SU-DHL-6 (cell line): ENCODE measurements around the gene FBXO27.
"Not testable (repeated sequence)": the region's sequence is repeated elsewhere in the genome, so short reads cannot be mapped to it uniquely, and the experiment has no call there.

ENCODE experiments used
- H2AFZ ChIP-seq: fragments of 200-600 bp; sonication (generic); 2 replicates; pipeline ENCODE4 v1.6.1; 2014; ENCODE audit warnings: low read depth, mild to moderate bottlenecking, moderate library complexity, mixed read lengths, antibody characterized with exemption, low read length; ENCODE audit not compliant: severe bottlenecking
- H3F3A ChIP-seq: fragments of 200-600 bp; shearing (Covaris generic); 2 replicates; pipeline ENCODE4 v1.6.0; 2016; ENCODE audit warnings: antibody characterized with exemption, mild to moderate bottlenecking; ENCODE audit not compliant: insufficient read depth
- H3K27ac ChIP-seq: fragments of 200-600 bp; sonication (generic); 2 replicates; pipeline ENCODE4 v1.5.1; 2016; ENCODE audit warnings: low read depth, mild to moderate bottlenecking, low read length, moderate library complexity, mixed read lengths
- H3K27me3 ChIP-seq: fragments of 200-600 bp; sonication (generic), shearing (Covaris generic); 2 replicates; pipeline ENCODE4 v1.6.0; 2014; ENCODE audit warnings: mild to moderate bottlenecking, low read length
- H3K36me3 ChIP-seq: fragments of 200-600 bp; sonication (generic); 2 replicates; pipeline ENCODE4 v1.6.1; 2014; ENCODE audit warnings: mild to moderate bottlenecking, low read length, mixed read lengths
- H3K4me2 ChIP-seq: fragments of 300-600, 200-600 bp; shearing (Covaris generic), sonication (generic); 2 replicates; pipeline ENCODE4 v1.6.0; 2014; ENCODE audit warnings: low read length, low read depth, mild to moderate bottlenecking; ENCODE audit not compliant: poor library complexity, severe bottlenecking
- H3K4me3 ChIP-seq: fragments of 200-600 bp; sonication (generic); 2 replicates; pipeline ENCODE4 v1.5.1; 2014; ENCODE audit warnings: antibody characterized with exemption, low read length, mild to moderate bottlenecking, mixed read lengths; ENCODE audit not compliant: insufficient read depth, poor library complexity, severe bottlenecking
- H3K79me2 ChIP-seq: fragments of 200-600 bp; sonication (generic); 2 replicates; pipeline ENCODE4 v1.6.1; 2014; ENCODE audit warnings: mild to moderate bottlenecking, low read length, moderate library complexity; ENCODE audit not compliant: insufficient read depth
- H3K9ac ChIP-seq: fragments of 200-600 bp; sonication (generic); 2 replicates; pipeline ENCODE4 v1.7.0; 2014; ENCODE audit warnings: mild to moderate bottlenecking, low read length
- H3K9me2 ChIP-seq: fragments of 200-600 bp; sonication (generic); replicated peaks from 2 replicates; pipeline ENCODE4 v1.6.1; 2014; ENCODE audit warnings: low read length; ENCODE audit not compliant: insufficient read depth
- H3K9me3 ChIP-seq: fragments of 200-600 bp; sonication (generic); 2 replicates; pipeline ENCODE4 v1.6.1; 2014; ENCODE audit warnings: low read length, mixed read lengths; ENCODE audit not compliant: insufficient read depth
- H4K20me1 ChIP-seq: fragments of 200-600 bp; sonication (generic); 2 replicates; pipeline ENCODE4 v1.6.1; 2014; ENCODE audit warnings: low read depth, mild to moderate bottlenecking, antibody characterized with exemption, low read length, moderate library complexity, mixed read lengths
- CTCF ChIP-seq: fragments of 200-600 bp; sonication (generic); IDR thresholded peaks from one replicate; pipeline ENCODE4 v1.5.1; 2017; ENCODE audit warnings: antibody characterized with exemption, mild to moderate bottlenecking, low read length, moderate library complexity; ENCODE audit not compliant: insufficient read depth, poor library complexity, severe bottlenecking
- EZH2phosphoT487 ChIP-seq: fragments of 200-600 bp; sonication (generic), shearing (Covaris generic); conservative IDR thresholded peaks from 2 replicates; pipeline ENCODE4 v1.6.1; 2018; ENCODE audit warnings: mild to moderate bottlenecking, antibody characterized with exemption, low read length, moderate library complexity, mixed read lengths

FBXO27 gene

GRCh38 chr19:38993271-38993670, 39.1 kb downstream of the FBXO27 start:
- Histone ChIP-seq H3K27ac (no peak overlapping the region), H3K27me3 (no peaks in the 10 kb centered on the region), H4K20me1 (no peaks in the 10 kb centered on the region), H3K79me2 (no peaks in the 10 kb centered on the region), H2AFZ (no peak overlapping the region), H3K9me3 (no peaks in the 10 kb centered on the region), H3K4me2 (no peak overlapping the region), H3K36me3 (no peaks in the 10 kb centered on the region), H3K9ac (no peak overlapping the region), H3F3A (no peaks in the 10 kb centered on the region), H3K9me2 (no peaks in the 10 kb centered on the region), H3K4me3 (no peak overlapping the region)
- TF ChIP-seq CTCF: no peak

GRCh38 chr19:38990949-38991697, 41.2 kb downstream of the FBXO27 start:
- H3K9ac ChIP-seq: no peak overlapping the region
- no peaks in the 10 kb centered on the region for H3K36me3 ChIP-seq
- no peaks in the 10 kb centered on the region for H3K9me3 ChIP-seq
- no peaks in the 10 kb centered on the region for H3F3A ChIP-seq
- H3K79me2 ChIP-seq: no peaks in the 10 kb centered on the region
- H4K20me1 ChIP-seq: no peaks in the 10 kb centered on the region
- H3K9me2 ChIP-seq: no peaks in the 10 kb centered on the region
- no peak overlapping the region for H2AFZ ChIP-seq
- no peaks in the 10 kb centered on the region for H3K27me3 ChIP-seq
- H3K4me3 ChIP-seq: no peak overlapping the region
- TF ChIP-seq CTCF (no peak), EZH2phosphoT487 (no peak)
- H3K4me2 ChIP-seq: no peak overlapping the region
- H3K27ac ChIP-seq: no peak overlapping the region

- H3K4me3 ChIP-seq: not testable (repeated sequence)
These were observed 42.7 kb downstream of the FBXO27 start for GRCh38 chr19:38989614-38990013.

GRCh38 chr19:38989066-38989605, 43.2 kb downstream of the FBXO27 start:
- H3K9ac ChIP-seq: no peak overlapping the region
- H3K27ac ChIP-seq: no peak overlapping the region
- no peaks in the 10 kb centered on the region for H3K79me2 ChIP-seq
- no peak overlapping the region for H3K4me2 ChIP-seq
- H3K9me3 ChIP-seq: no peaks in the 10 kb centered on the region
- no peaks in the 10 kb centered on the region for H3K27me3 ChIP-seq
- TF ChIP-seq CTCF: no peak
- no peak for TF ChIP-seq EZH2phosphoT487
- no peaks in the 10 kb centered on the region for H4K20me1 ChIP-seq
- no peak overlapping the region for H2AFZ ChIP-seq
- no peaks in the 10 kb centered on the region for H3F3A ChIP-seq
- no peaks in the 10 kb centered on the region for H3K9me2 ChIP-seq
- H3K4me3 ChIP-seq: no peak overlapping the region
- no peaks in the 10 kb centered on the region for H3K36me3 ChIP-seq

More at GRCh38 chr19:38989614-38990013, 42.7 kb downstream of the FBXO27 start:
- H3K9me3 ChIP-seq, H3K79me2 ChIP-seq, H3F3A ChIP-seq, H3K9ac ChIP-seq, H3K36me3 ChIP-seq, H2AFZ ChIP-seq, H3K27ac ChIP-seq, H3K27me3 ChIP-seq, H3K9me2 ChIP-seq, H4K20me1 ChIP-seq, H3K4me2 ChIP-seq: not testable (repeated sequence)

- not testable (repeated sequence) for H3K27me3 ChIP-seq, H3K9me3 ChIP-seq, H3F3A ChIP-seq, H3K27ac ChIP-seq, H2AFZ ChIP-seq, H3K4me3 ChIP-seq, H3K9me2 ChIP-seq, H4K20me1 ChIP-seq, H3K36me3 ChIP-seq, H3K9ac ChIP-seq, H3K79me2 ChIP-seq, H3K4me2 ChIP-seq
These were observed 43.7 kb downstream of the FBXO27 start for GRCh38 chr19:38988627-38989026.
